Testis (tissue), 3 donors: ENCODE results near the gene GRIK1. TPM values are rescaled to one million over a fixed set of nuclear protein-coding genes. Genes with fewer than 3 reads are reported as not detected.
"Not testable (repeated sequence)": the region's sequence is repeated elsewhere in the genome, so short reads cannot be mapped to it uniquely, and the experiment has no call there.

Experiments used
- DNase-seq: peaks from one replicate; pipeline ENCODE4 v3.0.0-alpha.2; 2019
- H3K27ac ChIP-seq, 2 donors: fragments of 200-600 bp; sonication (generic); one replicate each; pipeline ENCODE4 v1.5.1; 2019
- H3K27me3 ChIP-seq: fragments of 200-600 bp; sonication (generic); one replicate; pipeline ENCODE4 v1.5.1; 2019
- H3K36me3 ChIP-seq: fragments of 200-600 bp; sonication (generic); one replicate; pipeline ENCODE4 v1.5.1; 2017; ENCODE audit warnings: low read depth; ENCODE audit errors: missing control alignments
- H3K4me1 ChIP-seq: fragments of 200-600 bp; sonication (generic); one replicate; pipeline ENCODE4 v1.5.1; 2019
- H3K4me3 ChIP-seq, 2 donors: fragments of 200-600 bp; sonication (generic); one replicate each; pipeline ENCODE4 v1.5.1; 2017 to 2019
- H3K9me3 ChIP-seq: fragments of 200-600 bp; sonication (generic); one replicate; pipeline ENCODE4 v1.5.1; 2017
- POLR2A ChIP-seq: fragments of 450-650 bp; IDR thresholded peaks from one replicate; pipeline ENCODE4 v1.6.1; 2017; ENCODE audit warnings: antibody characterized with exemption, mild to moderate bottlenecking, moderate library complexity
- WGBS, 2 donors: methylation state at CpG; one replicate each; pipeline ENCODE4 v1.1.5; 2018; 5-methylcytosine and 5-hydroxymethylcytosine counted together
- intact Hi-C: fragments of 100-400 bp; cut with DNase I; formaldehyde crosslinking; loops from one replicate; pipeline ENCODE4 v1.15.1; 2023; ENCODE audit warnings: low total_unique reads
- polyA plus RNA-seq: library from polyadenylated mRNA; stranded (reverse); fragments of 350-450 nt; fragmentation: Illumina TruSeq; extraction: RNeasy Lipid Tissue Mini Kit (QIAGEN cat#74804); gene quantifications from one replicate; pipeline ENCODE4 v1.2.3, GENCODE V29; 2014; ENCODE audit warnings: low read depth, low replicate concordance; ENCODE audit not compliant: insufficient read depth
- total RNA-seq, 2 donors: library from RNA; depleted of rRNA; stranded (reverse); fragments of >200 nt; gene quantifications; one replicate each; pipeline ENCODE4 v1.2.3, GENCODE V29; 2016
- TF ChIP-seq, protein P1 (sequence below), 3 experiments: fragments of 450-650 bp in 2 of 3; fragments of 200-600 bp in 1 of 3; sonication (generic) in 1 of 3; IDR thresholded peaks; one replicate each; pipeline ENCODE4 v1.5.1; 2016 to 2019; ENCODE audit warnings: antibody characterized with exemption in 3 of 3, mild to moderate bottlenecking in 2 of 3, moderate library complexity in 1 of 3

GRIK1 gene
- total and polyA plus RNA-seq, 3 donors from 2014 or later, result 0.08 to 0.25 (median 0.20) TPM

DNA sequence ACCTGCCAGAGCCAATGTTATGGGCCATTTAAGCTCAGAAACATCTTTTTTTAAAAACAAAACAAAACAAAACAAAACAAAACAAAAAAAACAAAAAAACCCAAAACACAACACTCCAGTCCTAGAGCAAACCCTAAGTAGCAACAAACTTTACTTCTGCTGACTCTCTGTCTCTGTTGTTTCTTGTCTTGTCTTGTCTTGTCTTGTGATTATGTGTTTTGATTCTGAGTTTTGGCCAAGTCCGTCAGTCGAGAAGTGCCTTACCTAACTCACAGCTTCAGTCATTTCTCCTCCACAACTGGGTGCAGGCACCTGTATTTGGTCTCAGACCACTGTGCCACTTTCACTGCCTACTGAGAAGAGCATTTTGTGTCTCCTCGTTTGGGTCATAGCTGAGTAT is 333.2 kb downstream of the GRIK1 start:
- Histone ChIP-seq H3K36me3 (no peaks in the 10 kb centered on the region), H3K4me3 (no peak overlapping the region), H3K27me3 (no peaks in the 10 kb centered on the region), H3K27ac (no peak overlapping the region), H3K4me1 (no peaks in the 10 kb centered on the region), H3K9me3 (no peaks in the 10 kb centered on the region)
- intact Hi-C loops, result no loop called here
- DNase-seq, result no peak
- 88 to 89% methylated on average over 3 of the region's 3 CpGs for WGBS, 2 donors
- TF ChIP-seq, protein P1, sequence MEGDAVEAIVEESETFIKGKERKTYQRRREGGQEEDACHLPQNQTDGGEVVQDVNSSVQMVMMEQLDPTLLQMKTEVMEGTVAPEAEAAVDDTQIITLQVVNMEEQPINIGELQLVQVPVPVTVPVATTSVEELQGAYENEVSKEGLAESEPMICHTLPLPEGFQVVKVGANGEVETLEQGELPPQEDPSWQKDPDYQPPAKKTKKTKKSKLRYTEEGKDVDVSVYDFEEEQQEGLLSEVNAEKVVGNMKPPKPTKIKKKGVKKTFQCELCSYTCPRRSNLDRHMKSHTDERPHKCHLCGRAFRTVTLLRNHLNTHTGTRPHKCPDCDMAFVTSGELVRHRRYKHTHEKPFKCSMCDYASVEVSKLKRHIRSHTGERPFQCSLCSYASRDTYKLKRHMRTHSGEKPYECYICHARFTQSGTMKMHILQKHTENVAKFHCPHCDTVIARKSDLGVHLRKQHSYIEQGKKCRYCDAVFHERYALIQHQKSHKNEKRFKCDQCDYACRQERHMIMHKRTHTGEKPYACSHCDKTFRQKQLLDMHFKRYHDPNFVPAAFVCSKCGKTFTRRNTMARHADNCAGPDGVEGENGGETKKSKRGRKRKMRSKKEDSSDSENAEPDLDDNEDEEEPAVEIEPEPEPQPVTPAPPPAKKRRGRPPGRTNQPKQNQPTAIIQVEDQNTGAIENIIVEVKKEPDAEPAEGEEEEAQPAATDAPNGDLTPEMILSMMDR (IDR thresholded peaks at IDR 0.05), result no peak
- TF ChIP-seq POLR2A, result no peak

DNA sequence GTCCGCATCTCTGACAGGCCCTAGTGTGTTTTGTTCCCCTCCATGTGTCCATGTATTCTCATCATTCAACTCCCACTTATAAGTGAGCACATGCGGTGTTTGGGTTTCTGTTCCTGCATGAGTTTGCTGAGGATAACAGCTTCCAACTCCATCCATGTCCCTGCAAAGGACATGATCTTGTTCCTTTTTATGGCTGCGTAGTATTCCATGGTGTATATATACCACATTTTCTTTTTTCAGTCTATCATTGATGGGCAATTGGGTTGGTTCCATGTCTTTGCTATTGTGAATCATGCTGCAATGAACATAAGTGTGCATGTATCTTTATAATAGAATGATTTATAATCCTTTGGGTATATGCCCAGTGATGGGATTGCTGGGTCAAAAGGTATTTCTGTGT is 334.6 kb downstream of the GRIK1 start:
- H3K9me3 ChIP-seq, H3K27me3 ChIP-seq, H3K36me3 ChIP-seq, intact Hi-C loops, DNase-seq, H3K4me1 ChIP-seq, H3K27ac ChIP-seq, H3K4me3 ChIP-seq: not testable (repeated sequence)
- 71 to 78% methylated on average over 3 of the region's 3 CpGs for WGBS, 2 donors

DNA sequence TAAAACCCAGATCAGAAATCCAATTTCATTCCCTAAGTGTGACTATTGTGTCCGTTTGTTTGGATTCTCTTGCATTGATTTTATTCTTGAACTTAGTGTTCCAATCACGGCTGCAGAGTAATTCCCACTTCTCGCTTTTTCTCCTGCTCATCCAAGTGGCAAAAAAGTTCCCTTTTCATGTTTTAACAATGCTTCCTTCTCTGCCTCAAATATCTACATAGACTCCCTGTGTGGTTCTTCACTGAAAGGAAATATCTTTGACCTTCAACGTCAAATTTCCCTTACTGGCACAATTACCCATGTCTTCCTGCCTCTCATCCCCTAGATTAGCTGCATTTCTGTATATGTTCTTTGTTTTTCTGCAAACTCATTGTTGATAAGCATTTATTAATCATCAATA is 335.7 kb downstream of the GRIK1 start:
- no peak for DNase-seq
- intact Hi-C loops, result no loop called here

DNA sequence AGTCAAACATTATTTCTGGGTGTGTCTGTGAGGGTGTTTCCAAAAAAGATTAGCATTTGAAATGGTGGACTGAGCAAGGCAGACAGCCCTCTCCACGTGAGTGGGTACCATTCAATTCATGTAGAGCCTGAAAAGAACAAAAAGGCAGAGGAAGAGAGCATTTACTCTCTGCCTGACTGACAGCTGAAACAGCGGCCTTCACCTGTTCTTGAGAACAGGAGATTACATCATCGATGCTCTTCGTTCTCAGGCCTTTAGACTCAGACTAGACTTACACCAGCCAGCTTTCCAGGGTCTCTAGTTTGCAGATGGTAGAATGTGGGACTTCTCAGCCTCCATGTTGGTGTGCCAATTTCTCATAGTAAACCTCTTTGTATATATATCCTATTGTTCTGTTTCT is 338.7 kb downstream of the GRIK1 start:
- H3K27me3 ChIP-seq, result no peaks in the 10 kb centered on the region
- intact Hi-C loops, result no loop called here
- TF ChIP-seq, protein P1 (IDR thresholded peaks at IDR 0.05), result no peak
- no peak for TF ChIP-seq POLR2A
- WGBS, 2 donors, result 83 to 97% methylated on average over 4 of the region's 4 CpGs
- no peaks in the 10 kb centered on the region for H3K36me3 ChIP-seq
- H3K27ac ChIP-seq, result no peak overlapping the region
- H3K4me3 ChIP-seq, result no peak overlapping the region
- H3K4me1 ChIP-seq, result no peaks in the 10 kb centered on the region
- DNase-seq, result no peak
- no peaks in the 10 kb centered on the region for H3K9me3 ChIP-seq

More for the DNA sequence above, 335.7 kb downstream of the GRIK1 start:
- Histone ChIP-seq H3K36me3 (no peaks in the 10 kb centered on the region), H3K4me3 (no peak overlapping the region), H3K9me3 (no peaks in the 10 kb centered on the region), H3K27ac (no peak overlapping the region), H3K4me1 (no peaks in the 10 kb centered on the region), H3K27me3 (no peaks in the 10 kb centered on the region)
- TF ChIP-seq POLR2A, result no peak
- TF ChIP-seq, protein P1 (IDR thresholded peaks at IDR 0.05), result no peak
- 54 to 66% methylated on average over 4 of the region's 4 CpGs for WGBS, 2 donors

DNA sequence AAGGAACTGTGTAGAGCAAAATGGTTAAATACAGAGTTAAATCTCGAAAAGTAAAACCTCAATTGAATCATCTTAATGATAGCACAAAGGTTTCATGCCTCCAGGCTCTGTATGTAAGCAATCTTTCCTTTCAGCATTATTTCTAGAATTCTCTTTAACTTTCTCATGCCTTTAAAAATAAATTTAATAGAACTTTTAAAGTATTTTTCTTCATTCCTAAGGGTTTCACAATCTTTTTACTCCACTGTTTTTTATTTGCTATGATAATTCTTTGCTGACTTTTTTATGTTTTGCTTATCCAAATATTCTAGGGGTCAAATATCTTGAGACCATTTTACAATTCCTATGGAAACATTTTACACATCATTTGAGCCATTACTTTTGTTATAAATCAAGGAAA is 353.1 kb downstream of the GRIK1 start:
- TF ChIP-seq POLR2A, result no peak
- TF ChIP-seq, protein P1 (IDR thresholded peaks at IDR 0.05), result no peak
- intact Hi-C loops, result no loop called here
- H3K9me3 ChIP-seq, result no peaks in the 10 kb centered on the region
- DNase-seq, result no peak
- 54 to 58% methylated on average over 1 of the region's 1 CpG for WGBS, 2 donors
- H3K36me3 ChIP-seq, result no peaks in the 10 kb centered on the region
- H3K4me1 ChIP-seq, result no peaks in the 10 kb centered on the region
- no peak overlapping the region for H3K27ac ChIP-seq
- H3K27me3 ChIP-seq, result no peaks in the 10 kb centered on the region
- H3K4me3 ChIP-seq, result no peak overlapping the region
